Measurements from ENCODE around the gene GPR18. TPM values are rescaled to one million over a fixed set of nuclear protein-coding genes. Genes with fewer than 3 reads are reported as not detected.
"Not testable (repeated sequence)": the region's sequence is repeated elsewhere in the genome, so short reads cannot be mapped to it uniquely, and the experiment has no call there.

The GPR18 gene
- total and polyA plus RNA-seq, 3 donors from 2014 or later: 8.5 to 18.0 (median 16.6) TPM

- no peak for DNase-seq
- WGBS, 2 donors: 96 to 98% methylated on average over 5 of the region's 5 CpGs
- TF ChIP-seq POLR2A (IDR thresholded peaks at IDR 0.05) (no peak), CTCF (IDR thresholded peaks at IDR 0.05) (no peak)
- no peaks in the 10 kb centered on the region for H3K27me3 ChIP-seq
- peaks cover 3% of the 10 kb centered on the region for H3K4me1 ChIP-seq
- intact Hi-C loops (cut with DNase I; ENCODE audit: low total_unique reads): no loop called here
- no peaks in the 10 kb centered on the region for H3K9me3 ChIP-seq
- H3K27ac ChIP-seq: no peak overlapping the region
- no peak overlapping the region for H3K4me3 ChIP-seq
- no peaks in the 10 kb centered on the region for H3K36me3 ChIP-seq (ENCODE audit: low read depth, missing control alignments)
Measured at GRCh38 chr13:99211421-99212035, 46.7 kb downstream of the GPR18 start.

- 90 to 91% methylated on average over 9 of the region's 9 CpGs for WGBS, 2 donors
- H3K27ac ChIP-seq; H3K9me3 ChIP-seq; H3K36me3 ChIP-seq (ENCODE audit: low read depth, missing control alignments); H3K4me3 ChIP-seq; intact Hi-C loops (cut with DNase I; ENCODE audit: low total_unique reads); H3K27me3 ChIP-seq; H3K4me1 ChIP-seq; DNase-seq: not testable (repeated sequence)
Measured at GRCh38 chr13:99210627-99211026, 47.6 kb downstream of the GPR18 start.

- Histone ChIP-seq H3K9me3 (no peaks in the 10 kb centered on the region), H3K4me3 (no peak overlapping the region), H3K27me3 (no peaks in the 10 kb centered on the region), H3K4me1 (no peaks in the 10 kb centered on the region), H3K27ac (peak overlapping the region in 1 of 2 donors; percentile 43), H3K36me3 (ENCODE audit: low read depth, missing control alignments) (no peaks in the 10 kb centered on the region)
- intact Hi-C loops (cut with DNase I; ENCODE audit: low total_unique reads): no loop called here
- WGBS, 2 donors: 56 to 61% methylated on average over 8 of the region's 8 CpGs
- DNase-seq: no peak
- TF ChIP-seq POLR2A (IDR thresholded peaks at IDR 0.05): no peak
- no peak for TF ChIP-seq CTCF (IDR thresholded peaks at IDR 0.05)
Measured at GRCh38 chr13:99208845-99209527, 49.2 kb downstream of the GPR18 start.

GRCh38 chr13:99208185-99208584 lies 50.0 kb downstream of the GPR18 start:
- Histone ChIP-seq H3K4me3 (no peak overlapping the region), H3K4me1 (no peaks in the 10 kb centered on the region), H3K27me3 (no peaks in the 10 kb centered on the region), H3K27ac (no peak overlapping the region), H3K9me3 (no peaks in the 10 kb centered on the region), H3K36me3 (ENCODE audit: low read depth, missing control alignments) (no peaks in the 10 kb centered on the region)
- WGBS, 2 donors: 84 to 92% methylated on average over 3 of the region's 3 CpGs
- intact Hi-C loops (cut with DNase I; ENCODE audit: low total_unique reads): no loop called here
- DNase-seq: no peak
- TF ChIP-seq POLR2A (IDR thresholded peaks at IDR 0.05) (no peak), CTCF (IDR thresholded peaks at IDR 0.05) (no peak)

GRCh38 chr13:99207511-99207910 lies 50.7 kb downstream of the GPR18 start:
- WGBS, 2 donors: 90 to 91% methylated on average over 7 of the region's 7 CpGs
- intact Hi-C loops (cut with DNase I; ENCODE audit: low total_unique reads): no loop called here
- Histone ChIP-seq H3K4me3 (no peak overlapping the region), H3K27me3 (no peaks in the 10 kb centered on the region), H3K36me3 (ENCODE audit: low read depth, missing control alignments) (no peaks in the 10 kb centered on the region), H3K4me1 (peaks cover 2% of the 10 kb centered on the region), H3K9me3 (no peaks in the 10 kb centered on the region), H3K27ac (no peak overlapping the region)
- TF ChIP-seq POLR2A (IDR thresholded peaks at IDR 0.05) (no peak), CTCF (IDR thresholded peaks at IDR 0.05) (no peak)
- DNase-seq: no peak
